Glomerular visceral epithelial cell (primary cell): Measurements from ENCODE around the gene ADAMTS9.

ENCODE experiments used
- DNase-seq: peaks from one replicate; pipeline ENCODE4 v3.0.0-alpha.2; 2016; ENCODE audit errors: extremely low spot score

Gene ADAMTS9

GRCh38 chr3:64541803-64542202, 146.0 kb downstream of the ADAMTS9 start:
- peak; percentile 49 for DNase-seq

GRCh38 chr3:64539451-64540196, 148.2 kb downstream of the ADAMTS9 start:
- no peak for DNase-seq

GRCh38 chr3:64536166-64536565, 151.6 kb downstream of the ADAMTS9 start:
- no peak for DNase-seq

- peak; percentile 85 for DNase-seq
These were observed 154.0 kb downstream of the ADAMTS9 start for GRCh38 chr3:64533617-64534317.

- peak; percentile 61 for DNase-seq
These were observed 157.3 kb downstream of the ADAMTS9 start for GRCh38 chr3:64530434-64531049.

GRCh38 chr3:64523324-64523723, 164.5 kb downstream of the ADAMTS9 start:
- no peak for DNase-seq

- DNase-seq = no peak
These were observed 167.5 kb downstream of the ADAMTS9 start for GRCh38 chr3:64520334-64520733.

- DNase-seq = no peak
These were observed 168.8 kb downstream of the ADAMTS9 start for GRCh38 chr3:64518950-64519349.

GRCh38 chr3:64518496-64518895, 169.3 kb downstream of the ADAMTS9 start:
- DNase-seq = no peak

- DNase-seq = no peak
These were observed 172.9 kb downstream of the ADAMTS9 start for GRCh38 chr3:64514889-64515288.

- no peak for DNase-seq
These were observed 178.6 kb downstream of the ADAMTS9 start for GRCh38 chr3:64509206-64509605.

- DNase-seq = no peak
These were observed 179.7 kb downstream of the ADAMTS9 start for GRCh38 chr3:64508140-64508539.

- DNase-seq = no peak
These were observed 181.5 kb downstream of the ADAMTS9 start for GRCh38 chr3:64506255-64506654.

GRCh38 chr3:64505419-64505818, 182.4 kb downstream of the ADAMTS9 start:
- DNase-seq = no peak

- DNase-seq = no peak
These were observed 185.5 kb downstream of the ADAMTS9 start for GRCh38 chr3:64502284-64502683.

GRCh38 chr3:64501298-64501906, 186.4 kb downstream of the ADAMTS9 start:
- DNase-seq = no peak

GRCh38 chr3:64496786-64497490, 190.9 kb downstream of the ADAMTS9 start:
- peak; percentile 66 for DNase-seq

- no peak for DNase-seq
These were observed 191.9 kb downstream of the ADAMTS9 start for GRCh38 chr3:64495781-64496334.

GRCh38 chr3:64495121-64495780, 192.5 kb downstream of the ADAMTS9 start:
- no peak for DNase-seq

GRCh38 chr3:64494526-64494925, 193.3 kb downstream of the ADAMTS9 start:
- no peak for DNase-seq

- DNase-seq = no peak
These were observed 194.7 kb downstream of the ADAMTS9 start for GRCh38 chr3:64493149-64493548.
